Mammary epithelial cell (primary cell): ENCODE measurements around the gene PLEKHG2.

Source experiments
- EZH2 ChIP-seq: IDR thresholded peaks from 2 replicates; pipeline ENCODE4 v1.6.1; 2012; ENCODE audit warnings: low read length, inconsistent platforms, borderline replicate concordance
- TF ChIP-seq, protein P1 (sequence below), 2 donors: IDR thresholded peaks in 1 of 2; conservative IDR thresholded peaks in 1 of 2; 2 replicates each; pipeline ENCODE4 v1.5.1; 2011 to 2012; ENCODE audit warnings: inconsistent platforms in 2 of 2, low read length in 2 of 2, mild to moderate bottlenecking in 2 of 2, control low read depth in 1 of 2, low read depth in 1 of 2; ENCODE audit not compliant: insufficient read depth in 1 of 2; ENCODE audit errors: extremely low read depth in 1 of 2

GRCh38 chr19:39409208-39410016, 3.1 kb upstream of the PLEKHG2 start:
- TF ChIP-seq, protein P1, sequence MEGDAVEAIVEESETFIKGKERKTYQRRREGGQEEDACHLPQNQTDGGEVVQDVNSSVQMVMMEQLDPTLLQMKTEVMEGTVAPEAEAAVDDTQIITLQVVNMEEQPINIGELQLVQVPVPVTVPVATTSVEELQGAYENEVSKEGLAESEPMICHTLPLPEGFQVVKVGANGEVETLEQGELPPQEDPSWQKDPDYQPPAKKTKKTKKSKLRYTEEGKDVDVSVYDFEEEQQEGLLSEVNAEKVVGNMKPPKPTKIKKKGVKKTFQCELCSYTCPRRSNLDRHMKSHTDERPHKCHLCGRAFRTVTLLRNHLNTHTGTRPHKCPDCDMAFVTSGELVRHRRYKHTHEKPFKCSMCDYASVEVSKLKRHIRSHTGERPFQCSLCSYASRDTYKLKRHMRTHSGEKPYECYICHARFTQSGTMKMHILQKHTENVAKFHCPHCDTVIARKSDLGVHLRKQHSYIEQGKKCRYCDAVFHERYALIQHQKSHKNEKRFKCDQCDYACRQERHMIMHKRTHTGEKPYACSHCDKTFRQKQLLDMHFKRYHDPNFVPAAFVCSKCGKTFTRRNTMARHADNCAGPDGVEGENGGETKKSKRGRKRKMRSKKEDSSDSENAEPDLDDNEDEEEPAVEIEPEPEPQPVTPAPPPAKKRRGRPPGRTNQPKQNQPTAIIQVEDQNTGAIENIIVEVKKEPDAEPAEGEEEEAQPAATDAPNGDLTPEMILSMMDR (conservative IDR thresholded peaks at IDR 0.05 in 1 of 2, IDR thresholded peaks at IDR 0.05 in 1 of 2; ENCODE audit: extremely low read depth in 1 of 2, insufficient read depth in 1 of 2, low read depth in 1 of 2, low read length in 2 of 2): no peak
- no peak for TF ChIP-seq EZH2
